Activated naive CD4-positive, alpha-beta T cell treated with anti-CD3 and anti-CD28 coated beads, Interleukin-2, amount 10 ng/mL, durations not matched to agents 7 days and 5 days (primary cell): ENCODE measurements around the gene PIP5K1B.
A peak's percentile ranks its signal among the peaks of the same experiment; 100 is the strongest.

Experiments used
- CTCF ChIA-PET: fragments of 350-600 bp; sonication (Branson Sonifier 250); formaldehyde crosslinking; loops from one replicate; lab custom pipeline; 2021; ENCODE audit warnings: antibody characterized with exemption; lab: Charles Lee
- DNase-seq: peaks from one replicate; pipeline ENCODE4 v3.0.0-alpha.2; 2020
- H3K27ac Mint-ChIP-seq: one replicate; pipeline ENCODE4 v1.8.0; 2021; ENCODE audit warnings: mild to moderate bottlenecking, moderate library complexity, mixed read lengths
- H3K27me3 Mint-ChIP-seq: one replicate; pipeline ENCODE4 v1.8.0; 2021; ENCODE audit warnings: mild to moderate bottlenecking, mixed read lengths
- H3K36me3 Mint-ChIP-seq: one replicate; pipeline ENCODE4 v1.8.0; 2021; ENCODE audit warnings: mixed read lengths
- H3K4me1 Mint-ChIP-seq: one replicate; pipeline ENCODE4 v1.8.0; 2021; ENCODE audit warnings: mixed read lengths
- H3K4me3 Mint-ChIP-seq: one replicate; pipeline ENCODE4 v1.8.0; 2021; ENCODE audit warnings: mild to moderate bottlenecking, moderate library complexity, mixed read lengths
- H3K9me3 Mint-ChIP-seq: one replicate; pipeline ENCODE4 v1.8.0; 2021; ENCODE audit warnings: mixed read lengths

PIP5K1B gene

DNA sequence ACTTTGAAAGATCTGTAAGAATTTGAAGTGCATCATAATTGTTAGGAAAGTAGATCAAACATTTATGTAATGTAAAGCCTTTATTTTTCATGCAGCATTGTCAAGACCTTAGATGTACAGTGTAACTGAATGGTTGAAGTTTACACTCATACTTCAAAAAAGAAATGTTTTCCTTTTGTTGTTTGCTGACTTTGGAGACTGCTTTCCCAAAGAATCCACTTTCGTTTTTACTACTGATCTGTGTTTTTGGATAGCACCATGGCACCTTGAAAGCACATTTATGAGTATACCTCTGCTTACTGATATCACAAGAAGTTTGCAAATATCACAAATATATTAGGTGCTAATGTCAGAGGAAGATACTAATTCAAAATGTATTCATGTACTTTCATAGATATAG lies 50.0 kb downstream of the PIP5K1B start:
- no peaks in the 10 kb centered on the region for H3K36me3 Mint-ChIP-seq
- H3K27me3 Mint-ChIP-seq: peaks cover 13% of the 10 kb centered on the region

DNA sequence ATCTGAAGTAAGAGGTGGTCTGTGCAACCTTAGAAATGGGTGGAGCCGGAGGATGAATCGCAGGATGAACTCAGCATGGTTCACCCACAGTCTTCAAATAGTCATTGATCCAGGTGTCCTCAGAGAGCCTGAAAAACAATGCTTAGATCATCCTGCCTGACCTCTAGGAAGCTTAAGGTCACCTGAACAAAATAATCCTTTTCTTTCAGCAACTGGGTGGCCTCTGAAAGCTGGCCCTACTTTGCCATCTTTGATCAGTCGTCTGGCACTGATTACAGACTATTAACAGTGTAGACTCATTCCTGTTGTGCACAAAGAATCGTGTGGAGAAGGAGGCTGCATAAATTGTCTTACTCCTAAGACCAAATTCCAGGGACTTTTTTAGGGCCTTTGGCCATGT lies 50.7 kb downstream of the PIP5K1B start:
- Mint-ChIP-seq H3K36me3 (no peaks in the 10 kb centered on the region), H3K27me3 (peaks cover 13% of the 10 kb centered on the region), H3K4me1 (no peaks in the 10 kb centered on the region), H3K9me3 (no peaks in the 10 kb centered on the region), H3K4me3 (no peak overlapping the region), H3K27ac (no peak overlapping the region)
- CTCF ChIA-PET: no interaction called here
- DNase-seq: no peak

More for the DNA sequence above, 50.0 kb downstream of the PIP5K1B start:
- H3K9me3 Mint-ChIP-seq: no peaks in the 10 kb centered on the region
- CTCF ChIA-PET: no interaction called here
- no peaks in the 10 kb centered on the region for H3K4me1 Mint-ChIP-seq
- H3K27ac Mint-ChIP-seq: no peak overlapping the region
- no peak for DNase-seq
- no peak overlapping the region for H3K4me3 Mint-ChIP-seq

- CTCF ChIA-PET: interaction anchor here (1.1 kb wide), 1 partner anchor 189 kb away, joined by 3 read pairs; no protein-coding TSS in a partner anchor
- no peak overlapping the region for H3K4me3 Mint-ChIP-seq
- no peaks in the 10 kb centered on the region for H3K4me1 Mint-ChIP-seq
- no peak for DNase-seq
- no peaks in the 10 kb centered on the region for H3K36me3 Mint-ChIP-seq
- no peaks in the 10 kb centered on the region for H3K9me3 Mint-ChIP-seq
- no peak overlapping the region for H3K27ac Mint-ChIP-seq
- peaks cover 14% of the 10 kb centered on the region for H3K27me3 Mint-ChIP-seq
Measured at GRCh38 chr9:68759981-68760673, 55.1 kb downstream of the PIP5K1B start.

DNA sequence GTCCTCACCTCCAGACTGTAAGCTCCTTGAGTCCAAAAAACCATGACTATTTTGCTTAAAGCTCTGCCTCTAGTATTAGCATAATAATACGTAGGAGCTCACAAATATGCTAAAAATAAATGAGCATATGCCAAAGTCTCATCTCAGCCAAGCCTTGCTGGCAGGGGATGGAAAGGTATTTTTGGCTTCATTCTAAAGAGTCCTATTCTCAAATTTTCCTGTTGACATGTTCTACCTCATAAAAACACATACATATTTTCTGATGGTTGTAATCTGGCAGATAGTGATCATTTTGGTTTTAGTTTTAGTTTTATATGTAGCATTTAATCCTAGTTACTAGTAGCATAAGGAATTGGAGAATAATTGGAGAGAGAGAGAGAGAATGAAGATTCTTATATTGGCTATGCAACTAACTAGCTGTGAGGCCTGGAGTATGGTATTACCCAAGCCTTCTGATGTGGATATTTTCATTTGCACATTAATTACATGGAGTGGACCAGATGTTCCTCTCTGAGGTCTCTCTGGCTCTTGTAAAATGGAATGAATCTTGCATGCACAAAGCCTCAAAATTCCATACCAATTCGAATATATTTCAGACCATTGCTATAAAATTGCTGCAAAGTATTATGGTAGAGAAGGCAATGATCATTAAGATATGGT lies 55.8 kb downstream of the PIP5K1B start:
- Mint-ChIP-seq H3K27me3 (peaks cover 14% of the 10 kb centered on the region), H3K36me3 (no peaks in the 10 kb centered on the region), H3K9me3 (no peaks in the 10 kb centered on the region), H3K27ac (no peak overlapping the region), H3K4me1 (no peaks in the 10 kb centered on the region), H3K4me3 (no peak overlapping the region)
- no peak for DNase-seq
- CTCF ChIA-PET: interaction anchor here (1.1 kb wide), 1 partner anchor 188 kb away, joined by 3 read pairs; no protein-coding TSS in a partner anchor

- Mint-ChIP-seq H3K4me1 (no peaks in the 10 kb centered on the region), H3K9me3 (no peaks in the 10 kb centered on the region), H3K27me3 (peaks cover 14% of the 10 kb centered on the region), H3K36me3 (no peaks in the 10 kb centered on the region), H3K4me3 (no peak overlapping the region), H3K27ac (no peak overlapping the region)
- CTCF ChIA-PET: interaction anchor here (0.6 kb wide), 1 partner anchor 63 kb away, joined by 3 read pairs; no protein-coding TSS in a partner anchor
- DNase-seq: no peak
Measured at GRCh38 chr9:68762570-68762969, 57.5 kb downstream of the PIP5K1B start.

GRCh38 chr9:68763104-68763503 lies 58.1 kb downstream of the PIP5K1B start:
- Mint-ChIP-seq H3K4me1 (no peaks in the 10 kb centered on the region), H3K27ac (no peak overlapping the region), H3K4me3 (no peak overlapping the region), H3K27me3 (peaks cover 14% of the 10 kb centered on the region), H3K36me3 (no peaks in the 10 kb centered on the region), H3K9me3 (no peaks in the 10 kb centered on the region)
- DNase-seq: no peak
- CTCF ChIA-PET: no interaction called here

DNA sequence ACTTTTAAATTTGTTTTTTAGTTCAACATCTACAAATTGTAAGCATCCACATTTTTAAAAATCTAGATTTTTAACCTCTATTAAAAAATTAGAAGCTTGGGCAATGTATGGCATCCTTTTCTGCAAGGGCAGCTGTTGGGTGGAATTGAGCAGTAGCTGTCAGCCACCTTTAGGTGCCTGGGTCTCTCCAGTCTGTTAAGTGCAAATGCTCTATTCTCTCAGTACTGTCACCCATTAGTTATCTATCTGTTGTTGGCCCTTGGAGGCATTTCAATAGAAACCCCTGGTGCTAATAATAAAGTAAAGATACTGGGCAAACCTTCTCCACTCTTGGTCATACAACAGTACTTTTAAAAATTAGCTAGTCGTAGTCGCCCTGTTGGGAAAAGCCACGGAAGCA lies 63.6 kb downstream of the PIP5K1B start:
- H3K27me3 Mint-ChIP-seq: peaks cover 12% of the 10 kb centered on the region
- no peaks in the 10 kb centered on the region for H3K9me3 Mint-ChIP-seq
- H3K36me3 Mint-ChIP-seq: no peaks in the 10 kb centered on the region
- H3K4me3 Mint-ChIP-seq: no peak overlapping the region
- H3K4me1 Mint-ChIP-seq: no peaks in the 10 kb centered on the region
- no peak for DNase-seq
- CTCF ChIA-PET: no interaction called here
- no peak overlapping the region for H3K27ac Mint-ChIP-seq

DNA sequence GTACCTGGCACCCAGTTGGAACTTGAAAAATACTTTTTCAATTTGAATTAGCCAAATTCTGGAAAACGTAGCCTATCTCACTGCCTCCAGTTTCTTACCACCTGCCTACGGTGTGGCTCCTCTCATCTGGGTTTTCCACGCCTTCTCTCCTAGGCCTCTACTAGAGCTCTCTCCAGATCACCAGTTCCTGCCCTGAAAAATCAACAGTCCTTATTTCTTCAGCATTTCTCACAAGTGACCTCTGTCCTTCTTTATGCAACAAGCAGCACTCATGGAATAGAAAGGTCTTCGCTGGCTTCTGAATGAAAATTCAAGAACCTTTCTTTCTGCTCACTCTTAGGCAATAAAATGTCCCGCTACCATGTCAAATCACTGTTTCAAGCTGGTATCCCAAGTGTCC lies 64.8 kb downstream of the PIP5K1B start:
- CTCF ChIA-PET: no interaction called here
- H3K27me3 Mint-ChIP-seq: peaks cover 12% of the 10 kb centered on the region
- H3K9me3 Mint-ChIP-seq: no peaks in the 10 kb centered on the region
- no peak for DNase-seq
- H3K4me1 Mint-ChIP-seq: no peaks in the 10 kb centered on the region
- H3K4me3 Mint-ChIP-seq: no peak overlapping the region
- H3K27ac Mint-ChIP-seq: no peak overlapping the region
- no peaks in the 10 kb centered on the region for H3K36me3 Mint-ChIP-seq

DNA sequence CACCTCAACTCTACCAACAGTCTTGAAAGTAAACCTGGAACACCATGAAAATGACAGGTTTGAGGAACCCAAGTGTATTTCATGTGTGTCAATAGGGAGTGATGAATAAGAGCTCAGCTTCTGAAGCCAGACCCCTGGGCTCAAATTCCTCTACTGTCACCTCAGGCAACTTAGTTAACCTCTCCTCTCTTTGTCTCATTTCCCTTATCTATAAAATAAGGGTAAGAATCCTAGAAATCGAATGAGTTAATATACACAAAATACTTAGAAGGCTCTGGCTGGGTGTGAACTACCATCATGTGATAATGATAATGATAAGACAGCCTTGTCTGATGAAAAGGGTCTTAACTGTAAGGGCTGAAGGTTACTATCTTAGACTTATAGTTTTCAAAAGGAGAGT lies 66.3 kb downstream of the PIP5K1B start:
- CTCF ChIA-PET: no interaction called here

DNA sequence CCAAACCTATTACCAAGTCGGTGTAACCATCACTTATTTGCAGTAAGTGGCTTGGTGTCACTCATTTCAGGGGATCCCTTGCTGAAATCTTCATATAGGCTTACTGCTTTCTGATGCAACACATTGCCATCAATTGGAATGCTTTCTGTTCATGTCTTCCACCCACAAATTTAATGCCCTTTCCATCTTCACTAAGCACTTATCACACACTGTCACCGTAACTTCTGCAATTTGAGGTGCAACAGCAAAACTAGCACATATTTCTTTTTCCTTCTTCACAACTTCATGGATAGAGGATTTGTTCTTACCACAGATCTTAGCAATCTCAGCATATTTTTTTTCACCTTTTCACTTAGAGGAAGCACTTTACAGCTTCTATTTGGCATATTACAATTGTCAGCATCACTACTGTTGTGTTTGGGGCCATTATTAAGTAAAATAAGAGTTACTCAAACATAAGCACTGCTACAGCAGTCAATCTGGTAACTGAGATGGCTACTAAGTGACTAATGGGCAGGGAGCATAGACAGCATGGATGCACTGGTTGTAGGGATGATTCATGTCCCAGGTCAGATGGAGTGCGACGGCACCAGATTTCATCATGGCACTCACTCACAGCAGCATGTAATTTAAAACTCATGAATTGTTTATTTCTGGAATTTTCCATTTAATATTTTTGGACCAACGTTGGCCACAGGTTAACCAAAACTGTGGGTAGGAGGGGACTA lies 70.1 kb downstream of the PIP5K1B start:
- Mint-ChIP-seq H3K27me3 (peaks cover 5% of the 10 kb centered on the region), H3K27ac (no peak overlapping the region), H3K9me3 (no peaks in the 10 kb centered on the region), H3K4me1 (no peaks in the 10 kb centered on the region), H3K36me3 (no peaks in the 10 kb centered on the region), H3K4me3 (no peak overlapping the region)
- CTCF ChIA-PET: no interaction called here
- no peak for DNase-seq

More for the DNA sequence above, 66.3 kb downstream of the PIP5K1B start:
- Mint-ChIP-seq H3K36me3 (no peaks in the 10 kb centered on the region), H3K27me3 (peaks cover 12% of the 10 kb centered on the region), H3K9me3 (no peaks in the 10 kb centered on the region), H3K4me1 (no peaks in the 10 kb centered on the region), H3K27ac (no peak overlapping the region), H3K4me3 (no peak overlapping the region)
- DNase-seq: no peak

- DNase-seq: no peak
- CTCF ChIA-PET: interaction anchor here (1.6 kb wide), 1 partner anchor 222 kb away, joined by 4 read pairs; no protein-coding TSS in a partner anchor
- Mint-ChIP-seq H3K4me3 (no peak overlapping the region), H3K27ac (no peak overlapping the region), H3K27me3 (no peaks in the 10 kb centered on the region), H3K4me1 (peaks cover 6% of the 10 kb centered on the region), H3K9me3 (no peaks in the 10 kb centered on the region), H3K36me3 (peaks cover 2% of the 10 kb centered on the region)
Measured at GRCh38 chr9:68777070-68777763, 72.2 kb downstream of the PIP5K1B start.

- CTCF ChIA-PET: no interaction called here
Measured at GRCh38 chr9:68778635-68779034, 73.6 kb downstream of the PIP5K1B start.

DNA sequence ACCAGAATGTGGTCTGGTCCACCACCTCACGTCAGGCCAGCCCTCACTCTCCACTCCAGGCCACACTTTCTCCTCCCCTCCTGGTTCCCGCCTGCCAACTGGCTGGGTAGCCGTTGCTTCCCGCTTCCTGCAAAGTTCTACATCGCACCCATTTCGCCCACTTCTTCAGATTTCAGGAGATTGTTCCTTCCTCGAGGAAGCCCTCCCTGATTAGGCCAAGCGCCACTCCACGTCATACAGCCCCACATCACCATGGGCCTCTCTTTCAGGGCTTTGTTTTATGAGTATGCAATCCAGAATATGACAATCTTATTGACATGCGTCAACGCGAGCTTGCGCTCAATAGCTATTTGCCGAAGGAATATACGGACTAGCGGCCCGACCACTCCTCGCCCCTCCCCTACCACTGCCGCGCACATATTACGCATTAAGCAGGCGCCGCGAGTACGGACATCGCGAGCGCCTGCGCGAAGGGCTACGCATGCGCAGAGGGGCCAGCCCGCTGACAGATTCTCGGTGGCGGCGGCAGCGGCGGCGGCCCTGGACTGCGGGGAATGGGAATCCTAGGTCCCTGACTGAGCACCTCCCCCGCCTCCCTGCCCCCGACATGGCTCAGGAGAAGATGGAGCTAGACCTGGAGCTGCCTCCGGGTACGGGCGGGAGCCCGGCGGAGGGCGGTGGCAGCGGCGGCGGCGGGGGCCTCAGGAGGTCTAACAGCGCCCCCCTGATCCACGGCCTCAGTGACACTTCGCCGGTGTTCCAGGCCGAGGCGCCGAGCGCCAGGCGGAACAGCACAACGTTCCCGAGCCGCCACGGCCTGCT lies 74.7 kb downstream of the PIP5K1B start:
- no peaks in the 10 kb centered on the region for H3K27me3 Mint-ChIP-seq
- H3K4me3 Mint-ChIP-seq: no peak overlapping the region
- no peak overlapping the region for H3K27ac Mint-ChIP-seq
- CTCF ChIA-PET: interaction anchor here (1.5 kb wide), 1 partner anchor 220 kb away, joined by 4 read pairs; no protein-coding TSS in a partner anchor
- peaks cover 2% of the 10 kb centered on the region for H3K36me3 Mint-ChIP-seq
- peak; percentile 95 for DNase-seq
- H3K4me1 Mint-ChIP-seq: peaks cover 6% of the 10 kb centered on the region
- H3K9me3 Mint-ChIP-seq: no peaks in the 10 kb centered on the region

More at GRCh38 chr9:68778635-68779034, 73.6 kb downstream of the PIP5K1B start:
- no peak for DNase-seq
- Mint-ChIP-seq H3K4me3 (no peak overlapping the region), H3K9me3 (no peaks in the 10 kb centered on the region), H3K4me1 (peaks cover 6% of the 10 kb centered on the region), H3K27ac (no peak overlapping the region), H3K27me3 (no peaks in the 10 kb centered on the region), H3K36me3 (peaks cover 2% of the 10 kb centered on the region)
